Activated CD8-positive, alpha-beta memory T cell treated with anti-CD3 and anti-CD28 coated beads for 48 hours (primary cell): ENCODE data around the gene RIC8A.
"Not testable (repeated sequence)": the region's sequence is repeated elsewhere in the genome, so short reads cannot be mapped to it uniquely, and the experiment has no call there.

Experiments used
- DNase-seq, 3 experiments: peaks; one replicate each; pipeline ENCODE4 v3.0.0-alpha.2; 2020; ENCODE audit warnings: low read depth in 2 of 3, low spot score in 2 of 3

The RIC8A gene

DNA sequence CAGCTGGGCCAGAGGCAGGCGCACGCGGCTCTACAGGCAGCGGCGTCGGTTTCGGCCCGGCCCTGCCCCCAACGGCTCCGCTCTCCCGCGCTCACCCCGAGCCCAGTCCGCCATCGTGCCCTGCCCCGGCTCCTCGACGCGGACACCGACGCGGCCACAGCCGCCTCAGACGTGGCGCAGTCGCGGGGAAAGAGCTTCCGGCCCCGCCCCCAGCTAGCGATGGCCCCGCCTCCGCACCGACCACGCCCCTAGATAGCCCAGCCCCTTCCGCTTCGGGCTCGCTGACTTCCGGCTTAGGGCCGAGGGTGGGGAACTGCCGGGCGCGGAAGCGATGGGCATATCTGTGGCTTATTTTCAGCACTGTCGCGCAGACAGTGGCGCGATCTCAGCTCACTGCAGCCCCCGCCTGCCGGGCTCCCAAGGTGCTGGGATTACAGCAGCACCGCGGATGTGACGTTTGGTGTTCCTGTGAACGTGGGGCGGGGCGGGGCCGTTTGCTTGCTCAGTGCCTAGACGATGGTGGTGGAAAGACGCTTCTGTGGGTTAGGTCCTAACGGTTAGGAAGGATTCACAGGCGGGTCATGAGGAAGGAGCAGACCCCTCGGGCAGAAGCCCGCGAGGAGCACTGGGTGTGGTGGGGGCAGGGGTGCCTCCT is at the start of gene RIC8A, which contains the start of gene BET1L:
TSS of gene RIC8A (plus strand) at position 501 of the 655 bp plus-strand sequence. CDS start 1,147 bp downstream, outside the sequence.
TSS of gene BET1L (minus strand) at position 192 of the 655 bp plus-strand sequence. CDS start at position 114, 78 bp downstream.
- peak; percentile 94 to 98 (median 95) for DNase-seq

DNA sequence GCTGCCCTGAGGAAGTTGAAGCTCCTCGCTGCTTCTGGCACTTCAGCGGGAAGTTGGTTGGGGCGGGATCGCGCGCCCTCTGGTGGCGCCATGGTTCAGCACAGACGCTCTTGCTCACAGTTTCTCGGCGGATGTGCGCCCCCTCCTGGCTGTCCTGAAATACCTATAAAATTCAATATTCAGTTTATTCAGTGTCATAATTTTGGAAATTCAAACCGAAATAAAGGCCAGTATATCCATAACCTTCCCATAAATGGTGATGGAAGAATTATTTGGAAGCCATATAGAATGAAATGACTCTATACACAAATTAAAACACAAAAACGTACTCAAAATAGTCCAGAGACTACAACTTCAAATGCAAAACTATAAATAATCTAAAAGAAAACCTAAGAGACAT is 27.3 kb upstream of the RIC8A start:
- DNase-seq, result not testable (repeated sequence)

DNA sequence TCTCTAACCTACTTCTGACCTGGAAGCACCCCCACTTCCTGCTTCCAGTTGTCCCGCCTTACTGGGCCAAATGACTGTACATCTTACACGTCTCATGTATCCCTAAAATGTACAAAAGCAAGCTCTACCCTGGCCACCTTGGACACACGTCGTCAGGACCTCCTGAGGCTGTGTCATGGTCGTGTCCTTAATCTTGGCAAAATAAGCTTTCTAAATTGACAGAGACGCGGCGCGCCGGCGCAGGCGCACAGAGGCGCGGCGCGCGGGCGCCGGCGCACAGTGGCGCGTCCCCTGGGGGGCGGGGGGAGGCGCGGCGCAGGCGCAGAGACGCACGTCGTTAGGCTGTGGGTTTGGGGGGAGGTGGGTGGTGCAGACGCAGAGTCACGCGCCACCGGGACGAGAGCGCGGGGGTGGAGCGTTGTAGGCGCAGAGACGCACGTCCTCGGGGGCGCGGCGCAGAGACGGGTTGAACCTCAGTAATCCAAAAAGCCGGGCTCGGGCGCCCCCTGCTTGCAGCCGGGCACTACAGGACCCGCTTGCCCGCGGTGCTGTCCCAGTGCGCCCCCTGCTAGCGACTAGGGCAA is 18.2 kb upstream of the RIC8A start:
- not testable (repeated sequence) for DNase-seq

DNA sequence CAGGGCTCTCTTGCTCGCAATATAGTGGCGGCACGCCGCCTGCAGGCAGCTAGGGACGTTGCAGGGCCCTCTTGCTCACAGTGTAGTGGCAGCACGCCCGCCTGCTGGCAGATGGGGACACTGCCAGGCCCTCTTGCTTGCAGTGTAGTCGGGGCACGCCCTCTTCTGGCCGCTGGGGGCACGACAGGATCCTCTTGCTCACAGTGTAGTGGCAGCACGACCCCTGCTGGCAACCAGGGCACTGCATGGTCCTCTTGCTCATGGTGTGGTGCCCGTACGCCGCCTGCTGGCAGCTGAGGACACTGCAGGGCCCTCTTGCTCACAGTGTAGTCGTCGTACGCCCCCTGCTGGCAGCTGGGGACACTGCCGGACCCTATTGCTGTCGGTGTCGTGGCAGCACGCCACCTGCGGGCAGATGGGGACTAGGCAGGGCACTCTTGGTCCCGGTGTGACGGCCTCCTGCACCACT is 17.6 kb upstream of the RIC8A start:
- DNase-seq, result not testable (repeated sequence)

DNA sequence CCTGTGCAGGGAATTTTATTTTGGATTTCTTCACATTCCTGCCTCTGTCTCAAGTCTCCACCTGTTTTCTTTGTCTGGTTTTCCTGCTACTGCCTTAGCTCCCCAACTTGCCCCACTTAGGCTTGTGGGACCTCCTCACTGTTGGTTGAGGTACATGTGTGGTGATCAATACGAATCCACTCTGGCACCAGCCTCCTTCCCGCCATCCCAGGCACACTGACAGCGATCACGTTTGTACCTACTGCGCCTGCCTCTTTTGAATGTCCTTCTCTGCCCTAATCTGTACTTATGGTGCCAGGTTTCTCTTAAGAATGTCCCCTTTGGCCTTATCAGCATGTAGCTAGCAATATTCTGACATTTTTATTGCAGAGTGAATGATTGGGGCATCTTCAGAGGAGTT is 17.0 kb upstream of the RIC8A start:
- not testable (repeated sequence) for DNase-seq

DNA sequence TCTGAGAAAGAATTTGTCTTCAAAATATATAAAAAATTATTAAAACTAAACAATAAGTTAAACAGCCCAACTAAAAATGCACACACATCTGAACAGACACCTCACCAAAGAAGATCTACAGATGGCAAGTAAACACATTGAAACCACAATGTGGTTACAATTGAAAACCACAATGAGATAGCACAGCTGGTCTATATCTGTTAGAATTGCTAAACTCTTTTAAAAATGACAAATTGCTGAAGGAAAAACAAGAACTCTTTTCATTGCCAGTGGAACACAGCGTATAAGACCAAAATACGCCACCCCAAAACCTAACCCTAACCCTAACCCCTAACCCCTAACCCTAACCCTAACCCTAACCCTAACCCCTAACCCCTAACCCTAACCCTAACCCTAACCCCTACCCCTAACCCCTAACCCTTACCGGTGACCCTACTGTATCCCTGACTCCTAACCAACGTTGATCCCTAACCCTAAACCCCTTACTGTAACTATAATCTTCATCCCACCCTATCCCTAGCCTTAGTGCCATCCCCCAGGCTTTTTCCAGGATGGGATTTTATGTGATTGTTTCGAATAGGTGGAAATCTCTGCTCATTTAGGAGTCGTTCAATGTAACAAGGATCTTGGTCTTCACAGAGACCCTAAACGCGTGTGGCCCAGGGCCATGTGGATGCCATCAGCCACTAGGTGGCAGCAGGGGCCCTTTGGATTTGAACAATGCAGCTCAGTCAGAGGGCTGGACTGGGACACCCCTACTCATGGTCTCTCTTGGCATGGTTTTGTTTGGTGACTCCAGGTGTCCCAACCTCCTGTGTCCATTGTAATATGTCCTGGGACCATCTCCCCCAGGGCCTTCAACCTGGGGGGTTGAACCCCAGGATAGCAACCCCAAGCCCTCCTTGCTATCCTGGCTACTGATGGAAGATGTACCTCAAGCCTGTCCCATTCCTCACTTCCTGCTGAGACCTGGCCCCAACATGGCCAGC is 15.7 kb upstream of the RIC8A start:
- not testable (repeated sequence) for DNase-seq

DNA sequence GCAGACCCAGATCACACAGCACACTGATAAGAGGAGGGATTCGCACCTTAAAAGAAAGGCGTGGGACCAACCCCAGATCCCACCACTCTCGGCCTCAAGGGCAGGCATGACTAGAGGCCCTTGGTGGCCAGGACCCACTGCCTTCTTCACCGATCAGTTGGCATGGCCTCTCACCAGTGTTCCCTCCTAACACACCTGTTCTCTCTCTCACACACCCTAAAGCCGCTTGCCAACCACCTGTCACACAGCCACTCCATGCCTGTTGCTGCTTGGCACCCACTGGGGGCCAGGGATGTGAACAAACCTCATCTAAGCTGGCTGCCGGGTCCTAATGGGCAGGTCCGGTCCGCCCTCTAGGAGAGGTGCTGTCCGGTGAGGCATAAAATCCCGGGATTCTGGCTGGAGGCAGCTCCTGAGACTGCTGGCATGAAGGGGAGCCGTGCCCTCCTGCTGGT is 14.8 kb upstream of the RIC8A start, which contains the start of gene SCGB1C1:
TSS of gene SCGB1C1 (plus strand) at position 405 of the 455 bp plus-strand sequence. CDS start at position 427, 22 bp downstream.
- not testable (repeated sequence) for DNase-seq

DNA sequence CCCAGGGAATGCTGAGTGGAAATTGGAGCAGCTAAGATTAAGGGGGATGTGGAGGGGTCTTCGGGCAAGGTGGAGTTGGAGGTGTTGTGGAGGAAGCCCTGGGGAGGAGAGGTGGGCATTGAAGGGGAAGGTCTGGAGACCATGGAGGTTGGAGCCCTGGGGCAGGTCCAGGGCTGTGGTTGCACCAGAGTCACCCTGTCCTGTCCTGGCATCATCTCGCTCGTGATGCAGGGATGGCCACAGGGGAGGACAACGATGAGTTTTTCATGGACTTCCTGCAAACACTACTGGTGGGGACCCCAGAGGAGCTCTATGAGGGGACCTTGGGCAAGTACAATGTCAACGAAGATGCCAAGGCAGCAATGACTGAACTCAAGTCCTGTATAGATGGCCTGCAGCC is 14.0 kb upstream of the RIC8A start:
- DNase-seq, result not testable (repeated sequence)

DNA sequence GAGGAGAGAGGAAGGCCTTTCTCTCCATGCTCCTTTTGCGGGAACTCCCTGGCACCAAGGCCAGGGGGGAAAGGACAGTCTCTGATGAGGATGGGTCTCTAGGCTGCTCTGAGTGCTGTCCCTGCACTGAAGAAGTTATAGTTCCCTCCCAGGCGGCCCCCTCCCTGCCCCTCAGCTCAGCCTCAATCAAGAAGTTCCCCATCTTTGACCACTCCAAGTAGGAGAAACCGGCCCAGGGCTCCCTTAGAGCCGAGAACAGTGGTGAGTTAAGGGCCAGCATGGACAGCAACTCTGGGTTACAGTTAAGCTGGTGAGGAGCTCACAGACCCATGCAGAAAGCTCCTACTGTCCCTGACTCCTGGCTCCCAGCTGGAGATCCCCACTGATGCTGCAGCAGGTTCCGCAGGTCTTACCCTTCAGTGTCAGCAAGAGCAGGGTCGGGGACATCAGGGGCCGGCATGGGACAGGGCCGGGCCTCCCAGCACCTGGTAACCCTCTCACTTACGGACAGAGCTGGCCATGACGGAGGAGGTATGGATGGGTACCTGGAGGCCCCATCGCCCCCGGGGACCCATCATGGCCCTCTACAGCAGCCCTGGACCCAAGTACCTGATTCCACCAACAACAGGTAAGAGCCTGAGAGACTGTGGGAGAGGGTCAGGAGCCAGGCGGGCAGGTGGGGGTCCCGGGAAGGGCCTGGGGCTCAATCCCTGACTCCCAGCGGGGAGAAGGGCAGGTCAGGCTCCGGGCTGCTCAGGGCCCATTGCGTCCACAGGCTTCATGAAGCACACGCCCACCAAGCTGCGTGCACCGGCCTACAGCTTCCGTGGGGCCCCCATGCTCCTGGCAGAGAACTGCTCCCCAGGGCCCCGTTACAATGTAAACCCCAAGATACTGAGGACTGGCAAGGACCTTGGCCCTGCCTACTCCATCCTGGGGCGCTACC is 10.4 kb upstream of the RIC8A start:
- no peak for DNase-seq

DNA sequence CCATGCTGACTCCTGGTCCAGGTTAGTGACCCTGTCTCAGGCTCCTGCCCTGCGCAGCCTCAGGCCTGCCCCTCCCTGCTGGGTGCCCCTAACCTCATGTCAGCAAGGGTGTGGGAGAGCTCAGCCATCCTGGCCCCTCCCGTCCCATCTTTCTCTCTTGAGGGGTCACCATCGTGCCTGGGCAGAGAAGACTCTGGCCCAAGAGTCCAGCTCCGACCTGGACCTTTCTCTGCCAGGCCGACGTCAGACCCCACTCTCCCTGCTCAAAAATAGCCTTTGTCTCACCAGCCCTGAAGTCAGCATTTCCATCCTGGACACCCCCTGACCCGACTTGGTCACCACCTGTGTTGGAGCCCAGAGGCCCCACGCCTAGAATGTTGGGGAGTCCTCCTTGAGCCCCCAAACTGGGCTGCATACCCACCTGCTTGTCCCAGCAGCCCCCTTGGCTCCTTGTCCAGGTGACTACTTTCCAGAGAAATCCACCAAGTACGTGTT is 9.7 kb upstream of the RIC8A start:
- no peak for DNase-seq

DNA sequence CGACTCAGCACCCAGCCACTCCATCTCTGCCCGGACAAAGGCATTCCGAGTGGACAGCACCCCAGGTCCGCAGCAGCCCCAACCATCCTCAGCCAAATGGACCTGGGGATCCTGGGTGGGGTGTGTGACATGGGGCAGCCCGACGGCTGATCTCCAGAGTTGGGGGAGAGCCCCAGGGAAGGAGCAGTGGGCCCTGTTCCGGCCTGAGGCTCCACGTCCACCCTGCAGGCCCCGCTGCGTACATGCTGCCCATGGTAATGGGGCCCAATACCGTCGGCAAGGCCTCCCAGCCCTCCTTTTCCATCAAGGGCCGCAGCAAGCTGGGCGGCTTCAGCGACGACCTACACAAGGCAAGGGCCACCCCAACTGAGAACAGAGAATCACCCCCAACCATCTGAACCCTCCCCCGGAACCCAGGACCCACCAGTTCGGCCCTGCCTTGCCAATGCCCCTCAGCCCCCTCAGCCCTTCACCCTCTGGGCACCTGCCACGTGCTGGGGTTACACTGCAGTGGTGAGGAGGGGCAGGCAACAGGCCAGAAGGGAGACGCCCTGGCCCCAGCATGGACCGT is 9.2 kb upstream of the RIC8A start:
- DNase-seq, result no peak

DNA sequence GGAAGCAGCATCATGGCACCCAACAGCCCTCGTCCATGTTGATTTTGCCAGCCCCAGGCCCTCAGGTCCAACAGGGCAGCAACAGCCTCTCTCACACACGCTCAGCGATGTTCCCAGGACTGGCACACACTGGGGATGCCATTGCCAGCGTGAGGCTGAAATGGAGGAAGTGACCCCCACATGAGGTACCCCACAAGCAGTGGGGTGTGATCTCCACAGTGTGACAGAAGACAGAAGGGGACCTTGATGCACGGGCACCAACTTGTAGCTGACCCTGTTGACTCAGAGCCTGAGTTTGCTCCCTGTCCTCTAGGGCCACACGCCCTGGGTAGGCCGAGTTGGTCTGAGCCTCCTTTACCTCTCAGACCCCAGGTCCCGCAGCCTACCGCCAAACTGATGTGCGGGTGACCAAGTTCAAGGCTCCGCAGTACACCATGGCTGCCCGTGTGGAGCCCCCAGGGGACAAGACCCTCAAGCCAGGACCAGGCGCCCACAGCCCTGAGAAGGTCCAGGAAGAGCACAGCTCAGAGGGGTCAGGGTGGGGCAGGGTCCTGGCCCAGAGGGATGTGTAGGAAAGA is 8.4 kb upstream of the RIC8A start:
- DNase-seq, result no peak

DNA sequence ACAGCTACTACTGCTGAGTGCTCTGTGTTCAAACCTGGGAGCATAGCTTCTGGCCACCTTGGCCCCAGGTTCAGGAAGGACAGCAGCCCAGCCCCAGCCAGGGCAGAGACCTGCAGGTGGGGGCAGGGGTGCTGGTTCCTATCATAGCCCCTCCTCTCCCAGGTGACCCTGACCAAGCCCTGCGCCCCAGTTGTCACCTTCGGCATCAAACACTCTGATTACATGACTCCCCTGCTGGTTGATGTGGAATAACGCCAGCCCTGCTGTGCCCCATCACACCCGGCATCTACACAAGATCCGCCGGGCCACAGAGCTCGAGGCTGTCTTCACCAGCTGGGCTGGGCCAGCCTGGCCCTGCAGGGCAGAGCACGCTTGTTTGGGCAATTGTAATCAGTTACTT is 7.7 kb upstream of the RIC8A start:
- DNase-seq, result no peak

DNA sequence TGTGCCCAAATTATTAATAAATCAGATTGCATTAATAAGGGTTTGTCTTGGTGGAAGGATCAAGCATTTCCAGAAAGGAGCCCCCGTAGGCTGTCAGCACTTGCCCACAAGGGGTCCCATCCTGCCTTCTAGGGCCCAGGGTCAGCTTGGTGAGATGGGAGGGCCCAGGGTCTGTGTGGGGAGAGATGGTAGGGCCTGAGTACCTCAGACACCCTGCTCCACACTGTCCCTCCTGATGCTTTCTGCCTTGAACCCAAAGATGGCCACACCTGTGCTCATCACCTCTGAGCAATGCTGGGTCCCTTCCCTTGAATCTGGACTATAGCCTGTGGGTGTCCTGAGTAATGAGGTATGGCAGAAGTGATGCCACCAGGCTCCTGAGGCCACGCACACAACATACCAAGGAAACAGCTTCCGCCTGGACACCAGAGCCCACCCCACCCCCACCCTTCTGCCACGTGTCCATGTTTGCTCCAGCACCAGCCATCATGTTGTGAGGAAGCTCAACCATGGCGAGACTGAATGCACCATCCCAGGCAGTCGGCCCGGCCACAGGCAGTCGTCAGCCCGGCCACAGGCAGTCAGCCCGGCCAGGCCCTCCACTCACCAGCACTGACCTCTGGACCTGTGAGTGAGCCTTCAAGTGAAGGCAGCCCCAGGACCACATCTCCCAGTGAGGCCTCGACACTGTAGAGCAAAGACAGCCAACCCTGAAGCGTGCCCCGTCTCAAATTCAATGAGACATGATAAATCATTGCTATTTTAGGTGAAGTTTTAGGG is 7.1 kb upstream of the RIC8A start:
- no peak for DNase-seq

DNA sequence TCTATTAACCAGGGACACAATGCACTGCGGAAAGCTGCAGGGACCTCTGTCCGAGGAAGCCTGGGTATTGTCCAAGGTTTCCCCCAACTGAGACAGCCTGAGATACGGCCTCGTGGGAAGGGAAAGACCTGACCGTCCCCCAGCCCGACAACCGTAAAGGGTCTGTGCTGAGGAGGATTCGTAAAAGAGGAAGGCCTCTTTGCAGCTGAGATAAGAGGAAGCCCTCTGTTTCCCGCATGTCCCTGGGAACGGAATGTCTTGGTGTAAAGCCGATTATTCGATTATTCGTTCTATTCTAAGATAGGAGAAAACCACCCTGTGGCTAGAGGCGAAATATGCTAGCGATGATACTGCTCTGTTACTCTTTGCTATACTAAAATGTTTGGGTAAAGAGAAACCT is 5.5 kb upstream of the RIC8A start:
- DNase-seq, result no peak

DNA sequence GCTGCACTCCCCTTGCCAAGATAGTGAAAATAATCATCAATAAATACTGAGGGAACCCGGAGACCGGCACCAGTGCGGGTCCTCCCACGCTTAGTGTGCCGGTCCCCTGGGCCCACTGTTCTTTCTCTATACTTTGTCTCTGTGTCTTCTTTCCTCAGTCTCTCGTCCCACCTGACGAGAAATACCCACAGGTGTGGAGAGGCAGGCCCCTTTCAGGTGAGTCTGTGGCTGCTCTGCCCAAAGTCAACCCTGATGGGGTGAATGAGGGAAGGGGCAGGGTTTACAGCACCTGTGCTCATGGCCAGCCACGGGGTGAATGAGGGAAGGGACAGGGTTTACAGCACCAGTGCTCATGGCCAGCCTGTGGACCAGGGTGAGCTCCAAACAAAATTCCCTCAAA is 5.0 kb upstream of the RIC8A start:
- no peak for DNase-seq

DNA sequence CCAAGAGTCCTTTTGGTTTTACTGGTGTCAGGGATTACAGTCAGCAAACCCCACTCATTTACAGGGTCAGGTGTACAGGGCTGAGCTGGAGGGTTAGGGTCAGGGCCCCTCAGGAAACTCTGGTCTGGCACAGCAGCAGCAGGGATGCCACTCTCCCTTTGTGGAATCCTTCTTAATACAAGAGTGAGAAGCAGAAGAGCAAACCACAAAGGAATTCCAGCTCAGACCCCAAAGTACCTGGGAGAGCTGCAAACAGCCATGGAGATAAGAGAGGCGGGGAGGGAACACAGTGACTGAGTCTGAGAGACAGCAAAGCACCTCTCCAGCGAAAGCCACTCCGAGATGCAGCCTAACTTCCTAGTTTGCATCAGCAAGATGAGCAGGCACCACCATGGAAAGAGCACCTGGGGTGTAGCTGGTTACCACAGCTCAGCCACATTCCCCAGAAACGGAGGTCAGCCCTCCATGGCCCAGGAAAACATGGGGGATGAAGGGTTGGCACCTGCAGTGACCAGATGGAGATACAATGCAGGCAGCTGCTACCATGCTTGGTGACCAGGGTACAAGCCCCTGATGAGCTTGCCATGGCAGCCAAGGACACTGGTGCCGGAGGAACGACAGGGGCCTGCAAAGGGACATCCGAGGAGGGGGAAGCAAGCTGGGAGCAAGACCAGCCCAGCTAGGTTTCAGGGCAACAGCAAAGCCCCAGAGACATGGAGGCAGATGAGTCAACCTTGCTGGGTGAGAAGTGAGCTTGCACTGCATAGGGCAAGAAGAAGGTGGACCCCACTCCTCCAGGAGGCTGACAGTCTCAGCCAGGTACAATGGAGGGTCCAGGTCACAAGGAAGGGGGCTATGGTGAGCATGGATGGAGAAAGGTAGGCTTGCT is 4.2 kb upstream of the RIC8A start:
- no peak for DNase-seq
